ENCODE data around the gene PARP8.
"Not testable (repeated sequence)": the region's sequence is repeated elsewhere in the genome, so short reads cannot be mapped to it uniquely, and the experiment has no call there.

Gene PARP8

DNA sequence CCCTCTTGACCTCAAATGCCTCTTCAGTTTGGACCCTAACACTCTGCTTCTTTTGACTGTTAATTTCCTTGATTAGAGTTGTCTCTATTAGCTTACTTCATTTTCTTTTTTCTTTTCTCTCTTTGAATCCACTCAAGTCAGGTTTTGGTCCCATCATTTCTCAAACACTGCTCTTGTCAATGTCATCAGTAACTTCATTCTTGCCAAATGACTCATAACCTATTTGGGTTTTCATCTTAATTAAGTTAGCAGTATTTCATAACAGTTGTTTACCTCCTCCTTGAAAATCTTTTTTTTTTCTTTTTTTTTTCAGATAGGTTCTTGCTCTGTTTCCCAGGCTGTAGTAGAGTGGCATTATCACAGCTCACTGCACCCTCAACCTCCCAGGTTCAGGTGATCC is 119.6 kb downstream of the PARP8 start:
- no peak for DNase-seq (ENCODE audit: low read depth)

DNA sequence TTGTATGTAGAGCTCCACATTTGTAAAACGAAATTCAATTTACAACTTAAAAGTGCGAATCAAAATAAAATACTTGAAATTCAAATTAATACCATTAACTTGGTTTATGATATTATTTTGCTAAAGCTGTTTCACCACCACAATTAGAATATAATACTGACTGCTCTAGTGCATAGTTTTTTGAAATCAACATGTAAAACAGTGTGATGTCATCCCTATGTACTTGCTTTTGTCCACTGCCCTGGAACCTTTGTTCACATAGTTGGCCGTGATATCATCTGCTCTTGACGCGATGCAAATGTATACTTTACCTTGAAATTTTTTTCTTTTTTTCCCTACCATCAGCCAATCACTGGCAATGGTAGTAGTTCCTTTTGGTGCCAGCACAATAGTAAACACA is 125.4 kb downstream of the PARP8 start:
- DNase-seq (ENCODE audit: low read depth) = no peak

DNA sequence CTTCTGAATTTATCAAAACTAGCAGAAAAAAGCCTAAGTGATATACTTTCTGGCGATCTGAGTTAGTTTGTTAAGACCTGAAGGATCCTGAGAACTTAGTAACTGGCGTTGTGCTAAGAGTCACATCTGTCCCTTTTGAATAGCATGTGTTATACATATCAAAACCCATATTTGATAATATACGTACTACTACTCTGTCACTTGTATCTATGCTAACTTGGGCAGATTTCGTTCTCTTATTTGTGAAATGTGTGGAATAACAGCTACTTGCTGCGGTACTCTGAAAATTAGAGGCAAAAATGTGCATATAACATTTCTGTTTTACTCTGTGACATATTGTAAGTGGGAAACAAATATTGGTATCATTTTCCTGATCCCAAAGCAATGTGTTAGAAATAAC is 126.4 kb downstream of the PARP8 start:
- no peak for DNase-seq (ENCODE audit: low read depth)

DNA sequence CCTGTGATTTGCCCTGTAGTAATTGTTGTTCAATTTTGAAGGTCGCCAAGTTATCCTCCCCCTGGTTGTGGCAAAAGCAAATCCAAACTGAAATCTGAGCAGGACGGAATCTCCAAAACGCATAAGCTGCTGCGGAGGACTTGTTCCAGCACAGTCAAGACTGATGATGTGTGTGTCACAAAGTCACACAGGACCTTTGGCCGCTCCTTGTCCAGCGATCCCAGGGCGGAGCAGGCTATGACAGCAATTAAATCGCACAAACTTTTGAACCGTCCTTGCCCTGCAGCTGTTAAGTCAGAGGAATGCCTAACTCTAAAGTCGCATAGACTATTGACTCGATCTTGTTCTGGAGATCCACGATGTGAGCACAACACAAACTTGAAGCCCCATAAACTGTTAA is 128.4 kb downstream of the PARP8 start:
- DNase-seq (ENCODE audit: low read depth) = no peak

DNA sequence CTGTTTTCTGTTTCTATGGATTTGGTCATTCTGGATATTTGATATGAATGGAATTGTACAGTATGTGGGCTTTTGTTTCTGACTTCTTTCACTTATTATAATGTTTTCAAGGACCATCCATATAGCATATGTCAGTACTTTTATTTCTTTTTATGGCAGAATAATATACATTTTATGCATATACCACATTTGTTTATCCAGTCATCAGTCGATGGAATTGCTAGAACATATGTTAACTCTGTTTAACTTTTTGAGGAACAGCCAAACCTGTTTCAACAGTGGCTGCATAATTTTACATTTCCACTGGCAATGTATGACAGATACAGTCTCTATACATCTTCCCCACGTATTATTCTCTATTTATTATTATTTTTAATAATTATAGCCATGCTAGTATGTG is 131.6 kb downstream of the PARP8 start:
- DNase-seq (ENCODE audit: low read depth) = no peak

DNA sequence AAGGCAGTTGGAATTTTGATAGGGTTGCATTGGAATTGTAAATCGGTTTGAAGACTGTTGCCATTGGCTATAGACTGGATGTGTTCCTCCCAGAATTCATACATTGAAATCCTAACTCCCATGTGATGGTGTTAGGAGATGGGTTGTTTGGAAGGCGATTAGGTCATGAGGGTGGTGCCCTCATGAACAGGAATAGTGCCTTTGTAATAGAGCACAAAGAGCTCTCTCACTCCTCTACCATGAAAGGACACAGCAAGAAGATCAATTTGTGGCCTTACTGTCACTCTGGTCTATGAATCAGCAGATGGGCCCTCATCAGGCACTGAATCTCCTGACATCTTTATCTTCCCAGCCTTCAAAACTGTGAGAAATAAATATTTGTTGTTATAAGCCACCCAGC is 133.2 kb downstream of the PARP8 start:
- no peak for DNase-seq (ENCODE audit: low read depth)

DNA sequence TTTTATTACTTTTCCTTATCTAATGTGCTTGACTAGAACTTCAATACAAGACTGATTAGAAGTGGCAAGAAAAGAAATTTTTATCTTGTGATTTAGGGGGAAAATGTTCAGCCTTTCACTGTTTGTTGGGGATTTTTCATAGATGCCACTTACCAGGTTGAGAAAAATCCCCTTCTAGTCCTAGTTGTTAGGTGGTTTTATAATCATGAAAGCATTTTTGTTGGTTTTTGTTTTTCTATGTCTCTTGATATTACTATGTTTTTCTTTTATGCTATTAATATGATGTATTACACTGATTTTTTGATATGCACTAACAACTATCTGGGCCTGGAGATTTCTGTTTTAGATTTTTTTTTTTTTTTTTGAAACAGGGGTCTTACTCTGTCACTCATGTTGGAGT is 134.0 kb downstream of the PARP8 start:
- DNase-seq (ENCODE audit: low read depth) = no peak

DNA sequence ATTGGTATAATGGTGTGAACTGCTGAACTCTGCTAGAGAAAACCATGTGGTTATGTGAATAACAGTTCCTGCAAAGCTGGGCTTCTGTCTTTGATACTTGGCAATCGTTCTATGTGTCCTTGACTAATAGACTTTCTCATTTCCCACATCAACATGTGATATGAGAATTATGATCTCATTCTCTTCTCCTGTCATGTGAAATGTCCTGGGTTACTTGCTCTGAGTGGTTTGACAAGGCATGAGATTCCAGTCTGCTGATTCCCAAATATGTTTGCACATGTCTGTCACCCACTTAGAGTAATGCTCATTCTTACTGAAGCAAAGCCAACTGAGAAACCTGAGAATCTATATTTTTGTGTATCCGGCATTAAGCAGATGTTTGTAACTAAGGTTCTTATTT is 141.2 kb downstream of the PARP8 start:
- no peak for DNase-seq (ENCODE audit: low read depth)

DNA sequence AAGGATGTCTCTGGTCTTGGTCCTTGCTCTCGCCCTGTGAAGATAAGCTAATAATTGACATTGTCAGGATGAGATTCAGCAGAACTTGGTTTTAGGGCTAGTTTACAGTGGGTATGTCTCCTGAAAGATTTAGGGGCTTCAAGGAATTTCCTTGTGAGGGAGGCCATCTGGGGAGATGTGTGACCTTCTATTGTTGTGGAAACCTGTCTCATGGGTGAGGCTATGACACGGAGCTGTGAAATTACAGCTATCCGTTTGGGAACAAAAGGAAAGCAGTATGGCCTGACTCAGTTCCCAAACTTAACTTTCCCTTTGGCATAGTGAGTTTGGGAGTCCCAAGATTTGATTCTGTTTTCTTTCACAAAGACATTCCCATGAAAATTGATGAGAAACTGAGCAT is 142.0 kb downstream of the PARP8 start:
- DNase-seq (ENCODE audit: low read depth) = no peak

DNA sequence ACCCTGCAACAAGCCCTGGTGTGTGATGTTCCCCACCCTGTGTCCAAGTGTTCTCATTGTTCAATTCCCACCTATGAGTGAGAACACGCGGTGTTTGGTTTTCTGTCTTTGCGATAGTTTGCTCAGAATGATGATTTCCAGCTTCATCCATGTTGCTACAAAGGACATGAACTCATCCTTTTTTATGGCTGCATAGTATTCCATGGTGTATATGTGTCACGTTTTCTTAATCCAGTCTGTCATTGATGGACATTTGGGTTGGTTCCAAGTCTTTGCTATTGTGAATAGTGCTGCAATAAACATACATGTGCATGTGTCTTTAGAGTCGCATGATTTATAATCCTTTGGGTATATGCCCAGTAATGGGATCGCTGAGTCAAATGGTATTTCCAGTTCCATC is 145.3 kb downstream of the PARP8 start:
- not testable (repeated sequence) for DNase-seq (ENCODE audit: low read depth)

DNA sequence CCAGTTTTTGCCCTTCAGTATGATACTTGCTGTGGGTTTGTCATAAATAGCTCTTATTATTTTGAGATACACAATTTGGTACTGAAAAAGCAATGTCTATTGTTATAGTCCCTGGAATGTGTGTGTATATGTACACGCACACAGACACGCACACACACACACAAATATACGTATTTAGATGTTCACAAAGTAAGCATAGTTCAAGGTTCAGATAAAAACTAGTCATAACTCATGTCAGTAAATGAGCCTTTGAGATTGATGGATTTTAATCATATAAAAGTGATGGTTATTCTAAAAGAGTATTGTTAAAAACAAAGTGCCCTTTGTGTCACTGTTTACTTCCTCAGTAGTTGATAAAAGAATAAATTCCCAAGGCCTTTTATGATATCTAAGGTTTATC is 147.3 kb downstream of the PARP8 start:
- DNase-seq (ENCODE audit: low read depth) = no peak

DNA sequence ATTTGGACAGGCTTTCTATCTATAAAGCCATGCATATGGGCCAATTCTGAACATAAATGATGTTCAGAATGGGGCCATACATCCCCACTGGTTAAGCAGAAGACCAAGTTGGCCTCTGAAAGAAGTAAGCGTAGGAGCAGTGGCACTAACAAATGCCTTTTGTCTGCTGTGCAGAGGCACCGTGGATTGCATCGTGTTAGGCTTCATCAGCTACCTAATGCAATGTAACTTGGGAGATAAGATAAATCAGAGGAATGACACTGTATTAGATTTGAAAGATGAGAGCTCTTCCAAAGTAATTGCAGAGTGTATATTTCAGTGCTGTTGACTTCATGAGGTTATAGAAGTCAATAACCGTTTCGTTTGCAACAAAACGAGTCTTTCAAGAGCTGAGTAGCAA is 148.1 kb downstream of the PARP8 start:
- no peak for DNase-seq (ENCODE audit: low read depth)

DNA sequence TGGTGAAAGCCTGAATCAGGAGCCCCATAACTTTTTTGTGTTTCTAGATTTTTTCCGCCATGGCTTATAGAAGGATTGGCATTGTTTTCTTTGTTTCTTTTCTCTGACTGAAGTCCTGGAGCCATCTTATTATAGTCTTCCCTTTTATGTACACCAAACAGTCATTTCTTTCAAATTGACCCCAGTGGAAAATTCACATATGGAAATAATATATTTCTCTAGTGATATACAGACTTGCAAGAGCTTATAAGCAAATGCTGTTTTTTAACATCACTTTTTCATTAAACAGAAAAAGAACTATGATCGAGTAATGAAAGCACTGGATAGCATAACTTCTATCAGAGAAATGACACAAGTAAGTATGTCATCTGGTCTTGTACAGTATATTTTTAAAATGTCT is 155.6 kb downstream of the PARP8 start:
- no peak for DNase-seq (ENCODE audit: low read depth)

DNA sequence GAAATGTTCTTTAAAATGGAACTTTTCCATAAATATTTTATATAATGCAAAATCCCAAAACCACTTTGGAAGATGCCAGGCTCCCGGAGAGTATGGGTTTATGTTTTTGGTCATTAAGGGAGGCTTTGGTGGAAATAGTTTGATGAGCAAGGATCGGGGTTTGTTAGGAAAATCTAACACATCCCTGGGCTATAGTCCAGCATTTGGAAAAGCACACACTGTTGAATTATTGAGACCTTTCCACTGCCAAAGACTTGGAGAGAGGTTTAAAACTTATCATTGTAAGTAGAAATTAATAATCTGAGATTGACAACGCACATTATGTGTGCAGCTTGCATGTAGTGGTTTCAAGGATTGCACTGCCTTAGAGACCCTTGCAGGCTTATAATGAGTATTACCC is 156.3 kb downstream of the PARP8 start:
- no peak for DNase-seq (ENCODE audit: low read depth)

DNA sequence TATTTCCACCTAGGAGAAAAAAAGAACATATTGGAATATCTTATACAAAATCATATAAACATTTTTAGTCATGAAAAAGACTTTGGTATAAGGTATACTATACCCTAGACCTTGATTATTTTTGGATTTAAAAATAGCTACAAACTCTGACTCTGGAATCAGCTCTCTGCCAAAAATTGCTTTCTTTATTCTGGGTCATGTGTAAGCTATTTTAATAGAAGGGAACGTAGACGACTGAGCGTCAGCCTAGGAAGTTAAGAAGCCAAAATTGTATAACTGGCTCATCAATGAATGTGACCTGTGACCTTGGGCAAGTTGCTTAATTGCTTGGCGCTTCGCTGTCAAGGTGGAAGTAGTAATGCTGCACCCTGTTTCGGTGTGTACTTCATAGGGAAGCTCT is 157.1 kb downstream of the PARP8 start:
- DNase-seq (ENCODE audit: low read depth) = no peak

DNA sequence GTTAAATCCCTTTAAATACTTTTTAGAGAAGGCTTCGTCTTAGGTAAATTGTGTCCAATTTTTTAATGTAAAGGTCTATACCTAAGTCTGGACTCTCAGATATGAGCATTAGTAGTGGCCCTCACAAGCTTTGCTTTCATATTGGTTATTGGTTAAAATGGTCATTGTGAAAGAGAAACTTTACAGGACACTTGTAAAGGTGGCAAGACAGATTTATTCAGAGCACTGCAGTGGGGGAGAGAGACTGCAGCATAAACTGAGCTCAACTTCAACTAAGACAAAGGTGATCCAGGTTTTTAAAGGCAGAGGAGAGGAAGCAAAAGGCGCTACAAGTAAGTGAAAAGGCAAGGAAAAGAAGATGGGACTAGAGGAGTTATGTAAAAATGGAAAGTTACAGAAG is 157.7 kb downstream of the PARP8 start:
- DNase-seq (ENCODE audit: low read depth) = no peak

DNA sequence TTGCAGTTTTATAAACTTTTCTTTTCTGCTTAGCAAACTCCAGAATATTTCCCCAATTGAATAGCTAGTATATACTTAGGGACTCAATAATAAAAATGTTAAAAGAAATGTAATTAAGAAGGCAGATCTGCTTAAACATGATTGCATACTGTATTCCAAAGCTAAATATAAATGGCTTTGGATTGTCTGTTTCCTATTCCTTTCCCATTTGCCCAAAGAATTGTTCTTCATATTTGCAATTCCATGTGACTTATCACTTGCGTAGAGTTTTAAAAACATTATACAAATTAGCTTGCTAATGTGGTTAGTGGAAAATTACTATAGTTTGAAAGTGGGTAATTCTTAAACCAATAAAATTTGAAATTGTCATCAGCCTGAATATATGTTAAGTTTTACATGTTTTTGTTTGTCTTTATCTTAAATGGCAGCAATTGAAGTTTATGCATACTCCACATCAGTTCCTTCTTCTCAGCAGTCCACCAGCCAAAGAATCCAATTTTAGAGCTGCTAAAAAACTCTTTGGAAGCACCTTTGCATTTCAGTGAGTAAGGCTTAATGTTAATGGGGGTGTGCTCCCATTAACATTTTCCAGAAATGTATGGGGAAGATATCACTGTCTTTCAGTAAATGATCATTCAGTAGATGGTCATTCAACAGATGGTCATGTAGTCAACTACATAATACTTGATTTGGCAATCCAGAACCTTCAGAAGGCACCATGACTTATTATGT is 161.2 kb downstream of the PARP8 start:
- DNase-seq (ENCODE audit: low read depth) = no peak

DNA sequence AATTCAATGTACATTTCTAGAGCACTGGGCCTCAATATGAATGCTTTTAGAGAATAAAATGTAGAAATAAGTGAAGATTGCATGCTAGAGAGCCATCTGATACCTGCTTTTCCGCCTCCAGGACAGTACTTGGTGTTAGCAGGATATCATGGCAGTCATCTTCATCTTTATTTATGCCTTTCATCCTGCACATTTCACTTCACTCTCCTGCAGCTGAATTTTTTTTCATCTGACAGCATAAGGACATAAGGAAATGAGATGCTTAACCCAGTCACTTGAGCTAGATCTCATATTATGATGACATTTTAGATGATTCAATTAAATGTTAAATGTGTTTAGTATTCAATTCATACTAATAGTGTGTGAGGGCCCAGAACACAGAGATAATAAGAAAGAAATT is 162.6 kb downstream of the PARP8 start:
- no peak for DNase-seq (ENCODE audit: low read depth)

DNA sequence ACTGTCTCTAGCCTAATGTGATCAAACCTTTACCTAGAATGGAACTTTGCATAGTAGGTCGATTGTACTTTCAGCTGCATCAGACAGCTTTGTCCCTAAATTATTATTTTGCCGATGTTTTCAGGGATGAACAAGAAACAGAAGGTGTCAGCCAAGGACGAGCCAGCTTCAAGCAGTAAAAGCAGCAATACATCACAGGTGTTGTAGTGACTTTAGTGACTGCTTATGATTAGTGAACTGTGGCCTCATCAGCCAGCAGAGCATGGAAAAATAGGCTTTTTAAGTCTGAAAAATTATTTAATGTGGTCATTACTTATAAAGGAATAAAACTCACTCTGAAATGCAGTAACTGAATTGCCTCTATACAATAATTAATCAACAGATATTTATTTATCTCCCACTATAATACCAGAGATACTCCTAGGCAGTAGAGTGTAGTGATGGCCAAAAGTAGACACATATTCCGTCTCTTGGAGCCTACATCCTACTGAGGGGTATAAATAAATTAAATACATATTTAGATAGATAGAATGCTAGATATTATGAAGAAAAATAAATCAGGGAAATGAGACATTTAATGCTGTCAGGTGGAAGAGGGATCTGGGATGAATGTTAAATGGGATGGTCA is 166.3 kb downstream of the PARP8 start:
- DNase-seq (ENCODE audit: low read depth) = no peak

DNA sequence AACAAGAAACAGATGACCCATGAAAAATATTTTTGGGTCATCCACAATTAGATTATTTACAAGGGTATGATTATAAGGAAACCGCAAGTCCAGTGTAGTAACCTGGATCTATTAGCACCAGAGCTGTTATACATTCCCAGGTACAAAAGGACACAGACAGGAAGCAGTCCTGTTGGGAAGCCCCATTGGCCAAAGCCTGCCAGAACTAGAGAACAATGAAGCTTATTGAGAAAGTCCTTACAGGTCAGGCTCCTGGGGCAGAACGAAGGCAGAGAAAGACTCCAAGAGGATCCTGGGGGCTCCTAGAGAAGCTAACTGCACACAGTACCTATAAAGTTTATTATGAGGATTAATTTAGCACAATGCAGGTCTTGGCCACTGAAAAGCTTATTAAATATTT is 169.9 kb downstream of the PARP8 start:
- DNase-seq (ENCODE audit: low read depth) = no peak

DNA sequence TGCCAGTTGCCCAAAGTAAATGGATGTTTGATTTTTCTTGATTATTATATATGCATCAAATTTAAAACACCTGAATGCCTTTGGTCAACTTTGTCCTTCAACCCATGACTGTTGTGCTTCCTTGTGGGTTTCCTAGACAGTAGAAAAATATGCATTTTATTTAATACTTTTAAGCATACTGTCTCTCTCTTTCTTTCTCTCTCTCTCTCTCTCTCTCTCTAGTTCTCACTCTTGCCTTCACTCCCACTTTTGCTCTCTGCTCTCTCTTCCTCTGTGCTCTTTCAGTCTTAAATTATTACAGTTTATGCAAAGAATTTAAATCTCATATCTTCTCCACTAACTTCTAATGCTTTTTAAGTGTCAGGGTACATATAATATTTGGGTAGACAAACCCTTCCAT is 173.0 kb downstream of the PARP8 start:
- DNase-seq (ENCODE audit: low read depth) = no peak

DNA sequence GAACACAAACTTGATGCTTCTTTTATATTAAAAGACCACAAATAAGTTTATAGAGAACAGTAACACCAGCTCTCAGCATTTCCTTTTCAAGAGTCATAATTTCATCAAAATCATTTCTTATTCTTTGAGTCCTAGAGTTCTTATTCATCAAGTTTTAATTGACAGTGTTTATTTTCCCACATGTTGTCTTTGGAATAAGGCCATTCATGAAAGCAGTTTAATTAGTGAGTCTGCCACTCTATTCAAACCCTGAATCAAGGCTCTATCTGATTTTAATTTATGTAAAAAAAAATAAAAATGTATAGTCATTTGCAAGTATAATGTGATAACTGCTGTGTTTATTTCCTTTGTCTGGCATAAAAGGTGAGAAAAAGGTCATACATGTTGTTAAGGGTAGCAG is 176.7 kb downstream of the PARP8 start:
- DNase-seq (ENCODE audit: low read depth) = no peak

DNA sequence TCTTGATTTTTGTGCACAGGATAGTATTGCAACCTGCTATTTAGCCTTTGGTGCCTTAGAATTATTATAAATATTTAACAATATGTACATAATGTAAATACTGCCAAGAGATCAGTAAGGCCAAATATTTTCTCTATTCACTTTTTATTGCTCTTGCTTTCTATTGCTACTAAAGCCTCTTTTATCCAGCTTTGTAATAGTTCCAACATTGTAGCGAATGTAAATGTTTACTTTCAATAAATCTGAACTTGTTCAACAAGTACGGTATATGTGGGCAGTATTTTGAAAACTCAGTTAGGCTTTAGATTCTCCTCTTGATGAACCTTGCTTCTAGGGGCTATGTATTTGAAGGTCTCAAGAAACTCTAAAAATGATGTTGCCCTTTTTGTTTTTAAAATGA is 179.8 kb downstream of the PARP8 start:
- DNase-seq (ENCODE audit: low read depth) = no peak

DNA sequence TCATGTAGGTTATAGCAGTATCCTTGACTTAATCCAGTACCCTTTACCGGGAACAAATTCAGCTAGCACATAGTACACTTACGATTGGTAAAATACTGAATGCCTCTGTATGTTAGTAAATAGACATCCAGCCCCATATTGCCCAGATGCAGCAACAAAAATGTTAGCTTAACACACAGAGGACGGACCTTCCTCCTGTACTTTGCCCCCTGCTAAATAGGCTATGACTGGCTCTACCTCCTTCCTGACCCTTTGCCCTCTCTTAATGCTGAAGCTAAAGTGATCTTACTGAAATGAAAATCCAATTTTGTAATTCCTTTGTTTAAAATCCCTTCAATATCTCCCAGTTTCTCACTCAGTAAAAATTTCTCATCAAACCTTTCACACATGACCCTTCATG is 183.1 kb downstream of the PARP8 start:
- no peak for DNase-seq (ENCODE audit: low read depth)

Measured in GM04504 (cell line).